ENCODE measurements around the gene PAFAH1B2. TPM values are rescaled to one million over a fixed set of nuclear protein-coding genes. Genes with fewer than 3 reads are reported as not detected.

Gene PAFAH1B2
- polyA plus RNA-seq, 1 donor from 2014 or later: 85.9 TPM

GRCh38 chr11:117186431-117186761 lies 42.3 kb downstream of the PAFAH1B2 start:
- Histone ChIP-seq H3K4me2 (ENCODE audit: low read length) (no peak overlapping the region), H3K9me2 (ENCODE audit: insufficient read depth, low read length) (no peaks in the 10 kb centered on the region), H3F3A (ENCODE audit: insufficient read depth, low read length, poor library complexity, severe bottlenecking) (no peaks in the 10 kb centered on the region), H3K36me3 (ENCODE audit: insufficient read depth, low read length) (no peaks in the 10 kb centered on the region), H3K9me3 (ENCODE audit: low read length) (no peaks in the 10 kb centered on the region), H2AFZ (ENCODE audit: low read depth, low read length) (no peak overlapping the region), H3K27me3 (ENCODE audit: insufficient read depth, low read depth, low read length) (no peaks in the 10 kb centered on the region), H3K9ac (ENCODE audit: low read length) (no peak overlapping the region), H4K20me1 (ENCODE audit: insufficient read depth) (no peaks in the 10 kb centered on the region), H3K4me3 (ENCODE audit: low read length) (no peak overlapping the region), H3K79me2 (replicated peaks; ENCODE audit: insufficient read depth, low read length) (no peaks in the 10 kb centered on the region), H3K27ac (ENCODE audit: low read length) (no peak overlapping the region)
- TF ChIP-seq SMC3 (conservative IDR thresholded peaks at IDR 0.05; ENCODE audit: poor library complexity) (no peak), CTCF (IDR thresholded peaks at IDR 0.05; ENCODE audit: poor library complexity, severe bottlenecking) (no peak), EZH2 (IDR thresholded peaks at IDR 0.05; ENCODE audit: borderline replicate concordance, insufficient read depth, low read length, poor library complexity, severe bottlenecking) (no peak), POLR2AphosphoS5 (IDR thresholded peaks at IDR 0.05) (no peak), RAD21 (conservative IDR thresholded peaks at IDR 0.05) (no peak), EP300 (conservative IDR thresholded peaks at IDR 0.05; ENCODE audit: poor library complexity, severe bottlenecking) (no peak), REST (IDR thresholded peaks at IDR 0.05; ENCODE audit: borderline replicate concordance) (no peak), MXI1 (conservative IDR thresholded peaks at IDR 0.05; ENCODE audit: poor library complexity, severe bottlenecking) (no peak), TAF1 (IDR thresholded peaks at IDR 0.05; ENCODE audit: low read depth) (no peak)

GRCh38 chr11:117187007-117187406 lies 42.9 kb downstream of the PAFAH1B2 start:
- no peak overlapping the region for H3K4me2 ChIP-seq (ENCODE audit: low read length)
- TF ChIP-seq POLR2AphosphoS5 (IDR thresholded peaks at IDR 0.05): no peak
- TF ChIP-seq EP300 (conservative IDR thresholded peaks at IDR 0.05; ENCODE audit: poor library complexity, severe bottlenecking): no peak
- no peak for TF ChIP-seq SMC3 (conservative IDR thresholded peaks at IDR 0.05; ENCODE audit: poor library complexity)
- H3K4me3 ChIP-seq (ENCODE audit: low read length): no peak overlapping the region
- no peaks in the 10 kb centered on the region for H3F3A ChIP-seq (ENCODE audit: insufficient read depth, low read length, poor library complexity, severe bottlenecking)
- no peaks in the 10 kb centered on the region for H3K27me3 ChIP-seq (ENCODE audit: insufficient read depth, low read depth, low read length)
- no peaks in the 10 kb centered on the region for H3K36me3 ChIP-seq (ENCODE audit: insufficient read depth, low read length)
- no peak overlapping the region for H2AFZ ChIP-seq (ENCODE audit: low read depth, low read length)
- no peaks in the 10 kb centered on the region for H3K9me2 ChIP-seq (ENCODE audit: insufficient read depth, low read length)
- H3K9me3 ChIP-seq (ENCODE audit: low read length): no peaks in the 10 kb centered on the region
- no peak overlapping the region for H3K9ac ChIP-seq (ENCODE audit: low read length)
- H3K79me2 ChIP-seq (replicated peaks; ENCODE audit: insufficient read depth, low read length): no peaks in the 10 kb centered on the region
- no peaks in the 10 kb centered on the region for H4K20me1 ChIP-seq (ENCODE audit: insufficient read depth)
- H3K27ac ChIP-seq (ENCODE audit: low read length): no peak overlapping the region

- TF ChIP-seq EP300 (conservative IDR thresholded peaks at IDR 0.05; ENCODE audit: poor library complexity, severe bottlenecking) (no peak), EZH2 (IDR thresholded peaks at IDR 0.05; ENCODE audit: borderline replicate concordance, insufficient read depth, low read length, poor library complexity, severe bottlenecking) (no peak), RAD21 (conservative IDR thresholded peaks at IDR 0.05) (no peak), REST (IDR thresholded peaks at IDR 0.05; ENCODE audit: borderline replicate concordance) (no peak), SMC3 (conservative IDR thresholded peaks at IDR 0.05; ENCODE audit: poor library complexity) (no peak), POLR2AphosphoS5 (IDR thresholded peaks at IDR 0.05) (no peak)
- H3K9me2 ChIP-seq (ENCODE audit: insufficient read depth, low read length): no peaks in the 10 kb centered on the region
- no peak overlapping the region for H3K4me2 ChIP-seq (ENCODE audit: low read length)
- H4K20me1 ChIP-seq (ENCODE audit: insufficient read depth): no peaks in the 10 kb centered on the region
- H2AFZ ChIP-seq (ENCODE audit: low read depth, low read length): no peak overlapping the region
- no peak overlapping the region for H3K27ac ChIP-seq (ENCODE audit: low read length)
- no peaks in the 10 kb centered on the region for H3K27me3 ChIP-seq (ENCODE audit: insufficient read depth, low read depth, low read length)
- no peaks in the 10 kb centered on the region for H3K9me3 ChIP-seq (ENCODE audit: low read length)
- no peaks in the 10 kb centered on the region for H3K79me2 ChIP-seq (replicated peaks; ENCODE audit: insufficient read depth, low read length)
- H3K4me3 ChIP-seq (ENCODE audit: low read length): no peak overlapping the region
- H3K9ac ChIP-seq (ENCODE audit: low read length): no peak overlapping the region
- no peaks in the 10 kb centered on the region for H3F3A ChIP-seq (ENCODE audit: insufficient read depth, low read length, poor library complexity, severe bottlenecking)
- H3K36me3 ChIP-seq (ENCODE audit: insufficient read depth, low read length): no peaks in the 10 kb centered on the region
Observed at GRCh38 chr11:117187428-117187798, 43.3 kb downstream of the PAFAH1B2 start.
